HG02885 (cell line): Measurements from ENCODE around the gene NCKAP5.

ENCODE experiments used
- ATAC-seq: cut with Tn5 transposase; IDR thresholded peaks from one replicate; pipeline ENCODE4 v1.9.1; 2021; ENCODE audit warnings: mild to moderate bottlenecking; ENCODE audit not compliant: unreplicated experiment, poor library complexity

The NCKAP5 gene

GRCh38 chr2:132991471-132992045 is 576.7 kb downstream of the NCKAP5 start:
- ATAC-seq, result no peak

GRCh38 chr2:132984731-132985130 is 583.5 kb downstream of the NCKAP5 start:
- ATAC-seq, result no peak

- ATAC-seq, result no peak
Observed at GRCh38 chr2:132980304-132980703, 588.0 kb downstream of the NCKAP5 start.

- no peak for ATAC-seq
Observed at GRCh38 chr2:132979339-132980093, 588.7 kb downstream of the NCKAP5 start.

- no peak for ATAC-seq
Observed at GRCh38 chr2:132978840-132979239, 589.4 kb downstream of the NCKAP5 start.

- no peak for ATAC-seq
Observed at GRCh38 chr2:132977812-132978529, 590.3 kb downstream of the NCKAP5 start.

GRCh38 chr2:132975193-132976105 is 592.8 kb downstream of the NCKAP5 start:
- no peak for ATAC-seq

GRCh38 chr2:132974467-132975095 is 593.7 kb downstream of the NCKAP5 start:
- ATAC-seq, result no peak

GRCh38 chr2:132971310-132972061 is 596.8 kb downstream of the NCKAP5 start:
- ATAC-seq, result no peak

GRCh38 chr2:132969371-132969985 is 598.8 kb downstream of the NCKAP5 start:
- no peak for ATAC-seq

GRCh38 chr2:132965460-132965859 is 602.8 kb downstream of the NCKAP5 start:
- ATAC-seq, result no peak

GRCh38 chr2:132963161-132963560 is 605.1 kb downstream of the NCKAP5 start:
- no peak for ATAC-seq

GRCh38 chr2:132958887-132959286 is 609.4 kb downstream of the NCKAP5 start:
- no peak for ATAC-seq

- no peak for ATAC-seq
Observed at GRCh38 chr2:132955871-132956615, 612.2 kb downstream of the NCKAP5 start.

GRCh38 chr2:132953771-132954170 is 614.5 kb downstream of the NCKAP5 start:
- ATAC-seq, result peak; percentile 80

GRCh38 chr2:132951008-132951714 is 617.1 kb downstream of the NCKAP5 start:
- no peak for ATAC-seq

- ATAC-seq, result no peak
Observed at GRCh38 chr2:132949108-132949507, 619.2 kb downstream of the NCKAP5 start.

GRCh38 chr2:132948211-132948610 is 620.1 kb downstream of the NCKAP5 start:
- ATAC-seq, result no peak
